ENCODE data around the gene CPTP.
A peak's percentile ranks its signal among the peaks of the same experiment; 100 is the strongest.

CPTP gene

GRCh38 chr1:1297802-1298424 is 26.7 kb upstream of the CPTP start:
- H3K4me3 Mint-ChIP-seq: no peak overlapping the region
- no peak overlapping the region for H3K27ac Mint-ChIP-seq
- no peak for DNase-seq

GRCh38 chr1:1298861-1299685 is 25.5 kb upstream of the CPTP start:
- no peak for DNase-seq
- H3K4me3 Mint-ChIP-seq: no peak overlapping the region
- H3K36me3 Mint-ChIP-seq (ENCODE audit: low read depth): peaks cover 8% of the 10 kb centered on the region
- H3K9me3 Mint-ChIP-seq: no peaks in the 10 kb centered on the region
- no peaks in the 10 kb centered on the region for H3K27me3 Mint-ChIP-seq
- H3K27ac Mint-ChIP-seq: no peak overlapping the region
- H3K4me1 Mint-ChIP-seq (ENCODE audit: low read depth): no peaks in the 10 kb centered on the region

More at GRCh38 chr1:1297802-1298424, 26.7 kb upstream of the CPTP start:
- Mint-ChIP-seq H3K36me3 (ENCODE audit: low read depth) (peaks cover 8% of the 10 kb centered on the region), H3K9me3 (no peaks in the 10 kb centered on the region), H3K4me1 (ENCODE audit: low read depth) (no peaks in the 10 kb centered on the region), H3K27me3 (no peaks in the 10 kb centered on the region)

- peaks cover 8% of the 10 kb centered on the region for H3K36me3 Mint-ChIP-seq (ENCODE audit: low read depth)
- DNase-seq: no peak
- H3K27ac Mint-ChIP-seq: no peak overlapping the region
- no peaks in the 10 kb centered on the region for H3K9me3 Mint-ChIP-seq
- H3K4me3 Mint-ChIP-seq: no peak overlapping the region
- peaks cover 4% of the 10 kb centered on the region for H3K4me1 Mint-ChIP-seq (ENCODE audit: low read depth)
- no peaks in the 10 kb centered on the region for H3K27me3 Mint-ChIP-seq
Measured at GRCh38 chr1:1299686-1300351, 24.8 kb upstream of the CPTP start.

GRCh38 chr1:1300352-1300739 is 24.3 kb upstream of the CPTP start:
- Mint-ChIP-seq H3K27ac (no peak overlapping the region), H3K27me3 (no peaks in the 10 kb centered on the region), H3K36me3 (ENCODE audit: low read depth) (peaks cover 4% of the 10 kb centered on the region), H3K4me1 (ENCODE audit: low read depth) (peaks cover 6% of the 10 kb centered on the region), H3K4me3 (no peak overlapping the region), H3K9me3 (no peaks in the 10 kb centered on the region)
- DNase-seq: no peak

- DNase-seq: no peak
- Mint-ChIP-seq H3K27ac (no peak overlapping the region), H3K9me3 (no peaks in the 10 kb centered on the region), H3K27me3 (no peaks in the 10 kb centered on the region), H3K36me3 (ENCODE audit: low read depth) (peaks cover 5% of the 10 kb centered on the region), H3K4me3 (no peak overlapping the region), H3K4me1 (ENCODE audit: low read depth) (peaks cover 20% of the 10 kb centered on the region)
Measured at GRCh38 chr1:1302006-1302430, 22.6 kb upstream of the CPTP start.

GRCh38 chr1:1302951-1303509 is 21.6 kb upstream of the CPTP start:
- Mint-ChIP-seq H3K27me3 (no peaks in the 10 kb centered on the region), H3K4me3 (no peak overlapping the region), H3K36me3 (ENCODE audit: low read depth) (peaks cover 4% of the 10 kb centered on the region), H3K27ac (no peak overlapping the region), H3K9me3 (no peaks in the 10 kb centered on the region), H3K4me1 (ENCODE audit: low read depth) (peaks cover 22% of the 10 kb centered on the region)
- DNase-seq: no peak

- H3K27me3 Mint-ChIP-seq: no peaks in the 10 kb centered on the region
- H3K36me3 Mint-ChIP-seq (ENCODE audit: low read depth): peaks cover 4% of the 10 kb centered on the region
- H3K27ac Mint-ChIP-seq: peak overlapping the region; percentile 26
- peaks cover 22% of the 10 kb centered on the region for H3K4me1 Mint-ChIP-seq (ENCODE audit: low read depth)
- no peaks in the 10 kb centered on the region for H3K9me3 Mint-ChIP-seq
- H3K4me3 Mint-ChIP-seq: no peak overlapping the region
- DNase-seq: no peak
Measured at GRCh38 chr1:1303736-1304135, 20.9 kb upstream of the CPTP start.

- Mint-ChIP-seq H3K27ac (peak overlapping the region; percentile 57), H3K9me3 (no peaks in the 10 kb centered on the region), H3K4me1 (ENCODE audit: low read depth) (peaks cover 24% of the 10 kb centered on the region), H3K4me3 (peak overlapping the region; percentile 85), H3K27me3 (no peaks in the 10 kb centered on the region), H3K36me3 (ENCODE audit: low read depth) (peaks cover 10% of the 10 kb centered on the region)
- DNase-seq: no peak
Measured at GRCh38 chr1:1304331-1305299, 20.0 kb upstream of the CPTP start.

- Mint-ChIP-seq H3K27ac (peak overlapping the region; percentile 90), H3K9me3 (no peaks in the 10 kb centered on the region), H3K4me1 (ENCODE audit: low read depth) (peaks cover 32% of the 10 kb centered on the region), H3K4me3 (peak overlapping the region; percentile 85), H3K27me3 (no peaks in the 10 kb centered on the region), H3K36me3 (ENCODE audit: low read depth) (peaks cover 19% of the 10 kb centered on the region)
- peak; percentile 82 for DNase-seq
Measured at GRCh38 chr1:1305300-1306069, 19.1 kb upstream of the CPTP start.

- H3K9me3 Mint-ChIP-seq: no peaks in the 10 kb centered on the region
- peak overlapping the region; percentile 85 for H3K4me3 Mint-ChIP-seq
- no peak for DNase-seq
- H3K27me3 Mint-ChIP-seq: no peaks in the 10 kb centered on the region
- H3K36me3 Mint-ChIP-seq (ENCODE audit: low read depth): peaks cover 24% of the 10 kb centered on the region
- peak overlapping the region; percentile 90 for H3K27ac Mint-ChIP-seq
- peaks cover 33% of the 10 kb centered on the region for H3K4me1 Mint-ChIP-seq (ENCODE audit: low read depth)
Measured at GRCh38 chr1:1306070-1306660, 18.4 kb upstream of the CPTP start.

GRCh38 chr1:1306661-1307260 is 17.8 kb upstream of the CPTP start:
- Mint-ChIP-seq H3K4me1 (ENCODE audit: low read depth) (peaks cover 33% of the 10 kb centered on the region), H3K4me3 (peak overlapping the region; percentile 85), H3K9me3 (no peaks in the 10 kb centered on the region), H3K36me3 (ENCODE audit: low read depth) (peaks cover 30% of the 10 kb centered on the region), H3K27me3 (no peaks in the 10 kb centered on the region), H3K27ac (peak overlapping the region; percentile 90)
- DNase-seq: no peak

- Mint-ChIP-seq H3K27ac (peak overlapping the region; percentile 90), H3K9me3 (no peaks in the 10 kb centered on the region), H3K4me3 (peak overlapping the region; percentile 85), H3K27me3 (no peaks in the 10 kb centered on the region), H3K36me3 (ENCODE audit: low read depth) (peaks cover 34% of the 10 kb centered on the region), H3K4me1 (ENCODE audit: low read depth) (peaks cover 33% of the 10 kb centered on the region)
- no peak for DNase-seq
Measured at GRCh38 chr1:1307261-1307922, 17.2 kb upstream of the CPTP start.

Measured in activated T-cell treated with anti-CD3 and anti-CD28 coated beads, Interleukin-2, amount 50 U/mL, for 24 hours (primary cell).